Jurkat, Clone E6-1 (cell line): Measurements from ENCODE around the gene PCDHA13.
A peak's percentile ranks its signal among the peaks of the same experiment; 100 is the strongest.
"Not testable (repeated sequence)": the region's sequence is repeated elsewhere in the genome, so short reads cannot be mapped to it uniquely, and the experiment has no call there.

ENCODE experiments used
- DNase-seq: peaks from one replicate; pipeline ENCODE4 v3.0.0-alpha.2; 2011; ENCODE audit warnings: low read depth, low spot score
- H3K4me3 ChIP-seq: 2 replicates; pipeline ENCODE4 v1.5.1; 2011; ENCODE audit warnings: mild to moderate bottlenecking, low read length, control low read depth, moderate library complexity

The PCDHA13 gene

GRCh38 chr5:140868721-140869554 lies 13.0 kb upstream of the PCDHA13 start, which contains the start of gene PCDHA11:
TSS of gene PCDHA11 (plus strand) at chr5:140868957. CDS start at chr5:140869104, 147 bp downstream.
- no peak for DNase-seq

GRCh38 chr5:140869555-140869886 lies 12.4 kb upstream of the PCDHA13 start:
- H3K4me3 ChIP-seq = no peak overlapping the region
- DNase-seq = no peak

More at GRCh38 chr5:140868721-140869554, 13.0 kb upstream of the PCDHA13 start, which contains the start of gene PCDHA11:
- no peak within 1 kb of the TSS for H3K4me3 ChIP-seq

GRCh38 chr5:140870221-140871201 lies 11.4 kb upstream of the PCDHA13 start:
- no peak overlapping the region for H3K4me3 ChIP-seq
- DNase-seq = no peak

GRCh38 chr5:140875085-140876065 lies 6.5 kb upstream of the PCDHA13 start, which contains the start of gene PCDHA12:
TSS of gene PCDHA12 (plus strand) at chr5:140875308. CDS start at chr5:140875473, 165 bp downstream.
- DNase-seq = no peak
- no peak within 1 kb of the TSS for H3K4me3 ChIP-seq

- DNase-seq = not testable (repeated sequence)
Observed at GRCh38 chr5:140876541-140877261, 5.2 kb upstream of the PCDHA13 start.

GRCh38 chr5:140877262-140877581 lies 4.7 kb upstream of the PCDHA13 start:
- DNase-seq = no peak
- H3K4me3 ChIP-seq = no peak overlapping the region

More at GRCh38 chr5:140876541-140877261, 5.2 kb upstream of the PCDHA13 start:
- not testable (repeated sequence) for H3K4me3 ChIP-seq

GRCh38 chr5:140882591-140882899 lies 621 bp downstream of the PCDHA13 start:
- no peak overlapping the region for H3K4me3 ChIP-seq
- peak; percentile 6 for DNase-seq

- DNase-seq = no peak
- no peak overlapping the region for H3K4me3 ChIP-seq
Observed at GRCh38 chr5:140883373-140883772, 1.4 kb downstream of the PCDHA13 start.

GRCh38 chr5:140883927-140884697 lies 2.2 kb downstream of the PCDHA13 start:
- H3K4me3 ChIP-seq = no peak overlapping the region
- no peak for DNase-seq

GRCh38 chr5:140916325-140916724 lies 34.4 kb downstream of the PCDHA13 start:
- DNase-seq = no peak
- H3K4me3 ChIP-seq = no peak overlapping the region

GRCh38 chr5:140923601-140924000 lies 41.7 kb downstream of the PCDHA13 start:
- no peak for DNase-seq
- H3K4me3 ChIP-seq = no peak overlapping the region

GRCh38 chr5:140925806-140926442 lies 44.0 kb downstream of the PCDHA13 start, which contains the start of gene PCDHAC1:
TSS of gene PCDHAC1 (plus strand) at chr5:140926299. CDS start at chr5:140926893, 594 bp downstream.
- DNase-seq = no peak
- no peak within 1 kb of the TSS for H3K4me3 ChIP-seq

GRCh38 chr5:140926443-140927227 lies 44.7 kb downstream of the PCDHA13 start:
- no peak overlapping the region for H3K4me3 ChIP-seq
- DNase-seq = peak; percentile 17

- DNase-seq = no peak
- H3K4me3 ChIP-seq = no peak overlapping the region
Observed at GRCh38 chr5:140927228-140927573, 45.3 kb downstream of the PCDHA13 start.
